Measurements from ENCODE around the gene STAC3. TPM values are rescaled to one million over a fixed set of nuclear protein-coding genes. Genes with fewer than 3 reads are reported as not detected.

Gene STAC3
- total RNA-seq, 1 donor from 2014 or later, result 0.75 TPM

GRCh38 chr12:57210461-57210860 is 40.5 kb downstream of the STAC3 start:
- no peak overlapping the region for H3K27ac Mint-ChIP-seq (ENCODE audit: unreplicated experiment)
- peaks cover 2% of the 10 kb centered on the region for H3K27me3 Mint-ChIP-seq (ENCODE audit: low read depth, unreplicated experiment)
- Histone ChIP-seq H3K36me3 (ENCODE audit: insufficient read depth, low read length) (peaks cover 7% of the 10 kb centered on the region), H3K4me3 (ENCODE audit: insufficient read depth, low read depth, low read length) (no peak overlapping the region), H3K27ac (ENCODE audit: low read depth, low read length) (no peak overlapping the region), H2AFZ (ENCODE audit: low read depth, low read length) (no peak overlapping the region), H3K4me2 (ENCODE audit: low read length) (no peak overlapping the region), H3K9ac (ENCODE audit: low read length) (no peak overlapping the region), H3K9me3 (ENCODE audit: insufficient read depth, low read depth, low read length) (no peaks in the 10 kb centered on the region), H3K79me2 (ENCODE audit: insufficient read depth, low read length) (no peaks in the 10 kb centered on the region), H3K27me3 (ENCODE audit: insufficient read depth, low read length) (peaks cover 9% of the 10 kb centered on the region), H4K20me1 (ENCODE audit: insufficient read depth, low read length) (peaks cover 81% of the 10 kb centered on the region), H3K4me1 (ENCODE audit: insufficient read depth, low read length) (peaks cover 3% of the 10 kb centered on the region)
- no peaks in the 10 kb centered on the region for H3K9me3 Mint-ChIP-seq (ENCODE audit: unreplicated experiment)
- no peak for FAIRE-seq
- H3K4me1 Mint-ChIP-seq (ENCODE audit: low read depth, unreplicated experiment), result peaks cover 22% of the 10 kb centered on the region
- TF ChIP-seq, protein P1, sequence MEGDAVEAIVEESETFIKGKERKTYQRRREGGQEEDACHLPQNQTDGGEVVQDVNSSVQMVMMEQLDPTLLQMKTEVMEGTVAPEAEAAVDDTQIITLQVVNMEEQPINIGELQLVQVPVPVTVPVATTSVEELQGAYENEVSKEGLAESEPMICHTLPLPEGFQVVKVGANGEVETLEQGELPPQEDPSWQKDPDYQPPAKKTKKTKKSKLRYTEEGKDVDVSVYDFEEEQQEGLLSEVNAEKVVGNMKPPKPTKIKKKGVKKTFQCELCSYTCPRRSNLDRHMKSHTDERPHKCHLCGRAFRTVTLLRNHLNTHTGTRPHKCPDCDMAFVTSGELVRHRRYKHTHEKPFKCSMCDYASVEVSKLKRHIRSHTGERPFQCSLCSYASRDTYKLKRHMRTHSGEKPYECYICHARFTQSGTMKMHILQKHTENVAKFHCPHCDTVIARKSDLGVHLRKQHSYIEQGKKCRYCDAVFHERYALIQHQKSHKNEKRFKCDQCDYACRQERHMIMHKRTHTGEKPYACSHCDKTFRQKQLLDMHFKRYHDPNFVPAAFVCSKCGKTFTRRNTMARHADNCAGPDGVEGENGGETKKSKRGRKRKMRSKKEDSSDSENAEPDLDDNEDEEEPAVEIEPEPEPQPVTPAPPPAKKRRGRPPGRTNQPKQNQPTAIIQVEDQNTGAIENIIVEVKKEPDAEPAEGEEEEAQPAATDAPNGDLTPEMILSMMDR (IDR thresholded peaks at IDR 0.05; ENCODE audit: insufficient read depth, low read depth, low read length), result no peak
- TF ChIP-seq EZH2 (IDR thresholded peaks at IDR 0.05; ENCODE audit: insufficient read depth, low read length), result no peak
- peaks cover 27% of the 10 kb centered on the region for H3K36me3 Mint-ChIP-seq (ENCODE audit: low read depth, unreplicated experiment)
- H3K4me3 Mint-ChIP-seq (ENCODE audit: unreplicated experiment), result no peak overlapping the region
- no peak for DNase-seq (ENCODE audit: low read depth)

DNA sequence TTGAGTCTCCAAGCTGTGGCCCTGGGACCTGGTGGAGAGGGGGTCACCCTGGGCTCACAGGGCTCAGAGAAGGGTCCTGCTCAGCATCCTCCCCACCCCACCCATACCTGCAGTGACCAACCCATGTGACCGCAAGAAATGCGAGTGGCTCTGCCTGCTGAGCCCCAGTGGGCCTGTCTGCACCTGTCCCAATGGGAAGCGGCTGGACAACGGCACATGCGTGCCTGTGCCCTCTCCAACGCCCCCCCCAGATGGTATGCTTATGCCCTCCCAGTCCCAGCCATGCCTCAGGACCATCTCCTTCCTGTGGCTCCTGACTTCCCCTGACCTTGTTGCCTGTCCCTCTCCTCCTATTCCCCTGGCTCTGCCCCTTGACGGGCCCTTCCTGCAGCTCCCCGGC is 41.1 kb downstream of the STAC3 start:
- H3K9ac ChIP-seq (ENCODE audit: low read length), result no peak overlapping the region
- H3K27ac Mint-ChIP-seq (ENCODE audit: unreplicated experiment), result no peak overlapping the region
- H3K9me3 ChIP-seq (ENCODE audit: insufficient read depth, low read depth, low read length), result no peaks in the 10 kb centered on the region
- no peak overlapping the region for H3K4me3 ChIP-seq (ENCODE audit: insufficient read depth, low read depth, low read length)
- H3K4me3 Mint-ChIP-seq (ENCODE audit: unreplicated experiment), result no peak overlapping the region
- peaks cover 17% of the 10 kb centered on the region for H3K4me1 Mint-ChIP-seq (ENCODE audit: low read depth, unreplicated experiment)
- peaks cover 75% of the 10 kb centered on the region for H4K20me1 ChIP-seq (ENCODE audit: insufficient read depth, low read length)
- no peaks in the 10 kb centered on the region for H3K9me3 Mint-ChIP-seq (ENCODE audit: unreplicated experiment)
- H3K27me3 Mint-ChIP-seq (ENCODE audit: low read depth, unreplicated experiment), result no peaks in the 10 kb centered on the region
- TF ChIP-seq EZH2 (IDR thresholded peaks at IDR 0.05; ENCODE audit: insufficient read depth, low read length), result no peak
- peaks cover 27% of the 10 kb centered on the region for H3K36me3 Mint-ChIP-seq (ENCODE audit: low read depth, unreplicated experiment)
- H3K79me2 ChIP-seq (ENCODE audit: insufficient read depth, low read length), result no peaks in the 10 kb centered on the region
- no peak overlapping the region for H3K27ac ChIP-seq (ENCODE audit: low read depth, low read length)
- peaks cover 7% of the 10 kb centered on the region for H3K36me3 ChIP-seq (ENCODE audit: insufficient read depth, low read length)
- FAIRE-seq (no peak), DNase-seq (ENCODE audit: low read depth) (no peak)
- no peak overlapping the region for H3K4me2 ChIP-seq (ENCODE audit: low read length)
- H2AFZ ChIP-seq (ENCODE audit: low read depth, low read length), result no peak overlapping the region
- H3K27me3 ChIP-seq (ENCODE audit: insufficient read depth, low read length), result peaks cover 4% of the 10 kb centered on the region
- H3K4me1 ChIP-seq (ENCODE audit: insufficient read depth, low read length), result peaks cover 3% of the 10 kb centered on the region

- H3K36me3 ChIP-seq (ENCODE audit: insufficient read depth, low read length), result peaks cover 8% of the 10 kb centered on the region
- DNase-seq (ENCODE audit: low read depth), result no peak
- H3K9ac ChIP-seq (ENCODE audit: low read length), result no peak overlapping the region
- H3K27ac Mint-ChIP-seq (ENCODE audit: unreplicated experiment), result no peak overlapping the region
- peaks cover 71% of the 10 kb centered on the region for H4K20me1 ChIP-seq (ENCODE audit: insufficient read depth, low read length)
- H3K9me3 ChIP-seq (ENCODE audit: insufficient read depth, low read depth, low read length), result no peaks in the 10 kb centered on the region
- H3K27me3 Mint-ChIP-seq (ENCODE audit: low read depth, unreplicated experiment), result no peaks in the 10 kb centered on the region
- H3K79me2 ChIP-seq (ENCODE audit: insufficient read depth, low read length), result no peaks in the 10 kb centered on the region
- H3K27me3 ChIP-seq (ENCODE audit: insufficient read depth, low read length), result no peaks in the 10 kb centered on the region
- H3K4me3 Mint-ChIP-seq (ENCODE audit: unreplicated experiment), result no peak overlapping the region
- H3K4me1 ChIP-seq (ENCODE audit: insufficient read depth, low read length), result no peaks in the 10 kb centered on the region
- H3K4me3 ChIP-seq (ENCODE audit: insufficient read depth, low read depth, low read length), result no peak overlapping the region
- H3K27ac ChIP-seq (ENCODE audit: low read depth, low read length), result no peak overlapping the region
- peaks cover 27% of the 10 kb centered on the region for H3K36me3 Mint-ChIP-seq (ENCODE audit: low read depth, unreplicated experiment)
- no peak overlapping the region for H2AFZ ChIP-seq (ENCODE audit: low read depth, low read length)
- TF ChIP-seq, protein P1 (IDR thresholded peaks at IDR 0.05; ENCODE audit: insufficient read depth, low read depth, low read length), result no peak
- TF ChIP-seq EZH2 (IDR thresholded peaks at IDR 0.05; ENCODE audit: insufficient read depth, low read length), result no peak
- no peak overlapping the region for H3K4me2 ChIP-seq (ENCODE audit: low read length)
- no peak for FAIRE-seq
- no peaks in the 10 kb centered on the region for H3K9me3 Mint-ChIP-seq (ENCODE audit: unreplicated experiment)
- peaks cover 7% of the 10 kb centered on the region for H3K4me1 Mint-ChIP-seq (ENCODE audit: low read depth, unreplicated experiment)
Observed at GRCh38 chr12:57208631-57209282, 42.2 kb downstream of the STAC3 start.

Data from astrocyte (in vitro differentiated cells and primary cell).